GM18870 (cell line): Measurements from ENCODE around the gene CUTC.
A peak's percentile ranks its signal among the peaks of the same experiment; 100 is the strongest.
"Not testable (repeated sequence)": the region's sequence is repeated elsewhere in the genome, so short reads cannot be mapped to it uniquely, and the experiment has no call there.

Experiments used
- ATAC-seq: cut with Tn5 transposase; IDR thresholded peaks from one replicate; pipeline ENCODE4 v1.9.1; 2021; ENCODE audit warnings: moderate library complexity; ENCODE audit not compliant: unreplicated experiment

The CUTC gene

DNA sequence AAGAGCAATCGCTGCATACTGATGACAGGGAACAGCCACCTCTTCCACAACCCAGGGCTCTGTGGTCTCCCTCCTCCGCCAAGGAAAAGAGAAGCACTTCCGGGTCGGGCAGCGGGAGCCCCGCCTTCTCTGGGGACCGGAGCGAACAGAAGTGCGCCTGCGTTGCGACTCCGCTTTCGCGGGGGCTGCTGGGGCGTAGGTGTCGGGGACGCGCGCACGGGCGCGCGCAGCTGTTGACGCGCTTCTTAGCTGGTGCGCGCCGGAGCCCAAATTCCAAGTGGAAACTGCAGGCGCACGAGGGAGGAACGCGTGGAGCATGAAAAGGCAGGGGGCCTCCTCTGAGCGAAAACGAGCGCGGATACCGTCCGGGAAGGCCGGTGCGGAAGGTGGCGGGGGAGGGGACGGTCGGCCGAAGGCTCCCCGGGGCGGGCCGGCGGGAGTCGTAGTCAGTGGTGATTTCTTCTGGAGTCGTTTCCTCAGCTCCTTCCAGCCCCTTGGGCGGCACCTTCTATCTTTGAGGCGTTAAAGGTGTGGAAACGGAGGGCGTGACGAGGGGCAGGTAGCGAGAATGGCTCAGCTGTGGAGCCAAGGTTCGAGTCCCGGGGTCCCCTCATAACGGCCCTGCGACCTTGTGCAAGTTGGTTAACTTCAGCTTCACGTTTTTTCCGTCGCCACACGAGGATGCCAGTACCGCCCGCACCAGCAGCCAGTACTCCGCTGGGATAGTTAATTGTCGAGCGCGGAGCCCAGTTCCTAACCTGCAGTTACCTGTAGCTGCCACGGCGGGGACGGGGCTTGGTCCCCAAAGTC, at the start of gene CUTC, which contains the start of gene COX15:
Gene CUTC, plus strand, starts transcription at position 202 of the 810 bp plus-strand sequence. Its CDS starts 115 bp downstream, at position 317.
Gene COX15, minus strand, starts transcription at position 95 of the 810 bp plus-strand sequence. Its CDS starts 78 bp downstream, at position 17.
- peak; percentile 64 for ATAC-seq

DNA sequence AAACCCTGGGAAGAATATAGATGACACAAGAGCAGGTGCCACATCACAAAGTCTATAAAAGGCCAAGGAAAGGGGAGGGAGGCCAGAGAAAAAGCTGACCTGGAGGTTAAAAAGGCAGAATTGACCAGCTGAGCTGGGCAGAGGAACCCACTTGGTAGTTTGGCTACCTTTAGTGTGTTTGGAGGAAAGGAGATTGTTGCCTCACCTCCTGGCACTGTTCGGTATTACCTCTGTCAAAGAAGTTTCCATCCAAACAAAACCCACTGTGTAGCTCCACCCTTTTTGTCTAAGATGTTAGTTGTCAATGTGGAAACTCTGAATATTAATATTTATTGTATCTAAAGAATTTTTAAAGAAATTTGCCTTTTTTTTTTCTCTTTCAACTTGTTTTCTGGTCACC, 49.3 kb upstream of the CUTC start:
- no peak for ATAC-seq

DNA sequence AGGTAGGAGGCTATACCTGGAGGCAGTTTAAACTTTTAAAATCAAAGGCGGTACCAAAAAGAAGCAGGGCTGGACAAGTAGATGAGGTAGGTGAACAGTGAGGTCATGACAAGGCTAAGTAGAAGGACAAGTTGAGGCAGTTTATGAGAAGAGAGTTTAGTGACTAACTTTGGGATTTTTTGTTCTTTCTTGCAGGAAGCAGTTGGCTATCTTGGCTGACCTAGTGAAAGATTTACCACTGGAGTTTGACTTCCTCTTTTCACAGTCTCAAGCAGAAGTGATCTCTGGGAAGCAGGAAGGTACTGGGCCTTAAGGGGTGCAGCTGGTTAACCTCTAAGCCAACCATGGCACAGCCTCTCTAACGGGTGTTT, 46.5 kb upstream of the CUTC start:
- peak; percentile 92 for ATAC-seq

DNA sequence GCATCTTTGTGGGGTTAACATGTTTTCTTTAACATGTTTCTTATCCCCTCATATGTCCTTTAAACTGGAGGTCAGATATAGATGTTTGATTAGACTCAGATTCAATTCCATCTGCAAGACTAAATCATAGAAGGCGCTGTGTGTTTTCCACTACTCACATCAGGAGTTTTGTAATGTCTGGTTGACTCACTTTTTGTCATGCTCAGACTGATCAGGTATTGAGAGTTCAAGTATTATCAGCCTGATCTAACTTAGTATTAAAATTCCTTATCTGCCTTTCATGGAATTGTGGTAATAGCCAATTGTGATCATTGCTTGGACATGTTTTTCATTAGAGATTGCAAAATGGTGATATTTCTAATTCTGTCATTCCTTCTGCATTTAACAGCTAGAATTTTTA, 42.6 kb upstream of the CUTC start:
- ATAC-seq = no peak

DNA sequence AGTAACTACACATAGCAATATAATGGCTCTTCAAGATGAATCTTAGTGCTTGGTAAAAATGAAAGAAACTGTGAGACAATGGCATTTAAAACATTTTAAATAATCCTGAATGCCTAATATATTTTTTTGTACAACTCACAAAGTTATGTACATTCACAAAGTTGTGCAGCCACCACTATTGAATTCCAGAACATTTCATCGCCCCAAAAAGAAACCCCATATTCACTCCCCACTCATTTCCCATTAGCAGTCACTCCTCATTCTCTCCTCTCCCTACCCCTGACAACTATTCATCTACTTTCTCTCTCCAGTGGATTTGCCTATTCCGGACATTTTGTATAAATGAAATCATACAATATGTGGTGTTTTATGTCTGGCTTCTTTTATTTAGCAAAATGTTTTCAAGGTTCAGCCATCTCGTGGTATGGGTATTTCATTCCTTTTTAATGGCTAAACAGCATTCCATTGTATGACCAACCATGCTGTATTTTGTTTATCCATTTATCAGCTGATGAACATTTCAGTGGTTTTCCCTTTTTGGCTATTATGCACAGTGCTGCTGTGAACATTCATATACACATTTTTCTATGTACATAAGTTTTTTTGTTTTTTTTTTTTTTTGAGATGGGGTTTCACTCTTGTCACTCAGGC, 38.0 kb upstream of the CUTC start:
- no peak for ATAC-seq

DNA sequence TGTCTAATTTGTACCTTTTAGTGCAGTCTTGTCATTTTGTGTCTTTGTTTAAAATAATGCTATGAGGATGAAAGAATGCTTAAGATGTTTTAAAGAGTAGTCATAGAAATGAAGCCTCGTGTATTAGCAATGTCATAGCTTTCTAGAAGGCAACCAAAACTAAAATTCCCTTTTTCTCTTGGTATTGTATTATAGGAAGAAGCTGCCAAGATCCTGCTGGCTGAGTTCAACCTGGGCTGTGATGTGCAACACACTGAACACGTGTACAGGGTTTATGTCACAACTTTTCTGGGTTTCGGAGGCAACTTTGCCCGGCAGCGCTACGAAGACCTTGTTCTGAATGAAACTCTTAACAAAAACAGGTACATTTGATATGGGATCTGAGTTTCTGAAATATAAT, 36.3 kb upstream of the CUTC start:
- no peak for ATAC-seq

GRCh38 chr10:99698504-99699080, 33.4 kb upstream of the CUTC start:
- no peak for ATAC-seq

- no peak for ATAC-seq
These were observed 31.4 kb upstream of the CUTC start for GRCh38 chr10:99700649-99701048.

DNA sequence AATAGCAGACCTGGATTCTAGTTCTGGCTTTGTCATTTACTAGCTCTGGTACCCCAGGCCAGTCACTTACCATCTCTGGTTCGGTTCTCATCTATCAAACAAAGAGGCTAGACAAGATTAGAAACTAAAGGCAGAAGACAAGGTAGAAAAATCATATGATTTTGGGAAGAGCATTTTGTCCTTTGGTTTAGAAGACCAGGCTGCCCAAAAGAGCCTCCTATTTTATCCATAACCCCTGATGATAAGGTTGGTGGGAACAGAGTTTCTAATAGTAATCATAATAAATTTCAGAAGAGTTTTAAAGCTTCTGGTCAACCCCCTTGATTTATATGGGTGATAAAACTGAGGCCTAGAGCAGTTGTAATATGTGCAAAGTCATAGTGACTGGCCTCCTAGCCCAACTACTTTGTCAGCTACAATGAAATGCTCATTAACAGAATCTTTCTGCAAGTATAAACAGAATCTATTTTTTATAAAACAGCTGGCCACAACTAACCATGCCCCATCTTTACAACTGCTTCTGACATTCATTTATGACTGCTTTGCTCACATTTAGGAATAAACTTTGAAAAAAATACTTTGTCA, 23.5 kb upstream of the CUTC start:
- ATAC-seq = no peak

DNA sequence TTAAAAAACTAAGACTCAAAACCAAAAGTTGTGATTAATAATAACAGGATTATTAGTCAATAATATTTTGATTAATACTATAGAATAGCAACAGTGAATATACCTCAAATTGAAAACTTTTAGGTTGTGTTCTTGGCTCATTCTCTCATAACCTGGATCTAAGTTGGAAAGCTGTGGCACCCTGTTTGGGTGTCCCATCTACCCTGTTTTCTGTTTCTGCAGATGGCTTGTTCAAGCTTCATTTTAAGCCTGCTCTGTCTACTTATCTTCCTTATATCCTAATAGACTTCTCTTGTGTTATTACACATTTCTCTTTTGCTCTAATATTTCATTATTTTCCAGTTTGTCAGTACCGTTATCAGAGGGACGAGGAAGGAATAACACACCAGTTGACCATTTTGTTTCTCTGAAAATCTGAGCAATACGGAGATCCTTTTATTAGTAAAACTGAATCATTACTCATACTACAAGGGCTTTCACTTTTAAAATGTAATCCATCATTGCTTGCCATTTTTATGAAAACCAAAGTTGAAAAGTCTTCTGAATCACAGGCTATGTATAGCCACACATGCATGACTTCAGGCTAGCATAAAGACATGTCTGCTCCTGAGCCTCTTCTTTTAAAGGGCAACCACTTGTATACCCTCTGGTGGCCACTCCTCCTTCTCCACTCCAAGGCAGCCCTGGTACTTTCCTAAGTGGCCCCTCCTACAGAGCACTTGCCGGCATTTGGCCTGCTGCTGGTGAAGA, 22.4 kb upstream of the CUTC start:
- peak; percentile 80 for ATAC-seq

- no peak for ATAC-seq
These were observed 20.8 kb upstream of the CUTC start for GRCh38 chr10:99711129-99711719.

DNA sequence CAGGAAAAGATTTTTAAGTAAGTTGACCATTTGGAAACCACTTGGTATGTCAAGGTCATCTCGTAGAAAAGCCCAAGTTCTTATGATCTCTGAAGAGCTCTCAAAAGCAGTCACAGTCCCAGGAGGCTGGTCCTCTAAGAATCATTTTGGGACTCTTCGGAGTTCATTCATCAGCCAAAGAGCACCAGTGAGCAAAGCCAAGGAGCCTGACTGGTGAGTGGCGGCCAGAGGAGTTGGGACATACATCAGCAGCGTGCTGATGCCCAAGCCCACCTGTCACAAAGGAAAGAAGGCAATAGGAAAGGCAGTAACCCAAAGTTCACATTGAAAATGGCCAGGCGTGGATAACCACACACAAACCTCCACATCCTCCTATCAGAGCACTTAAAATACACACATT, 17.6 kb upstream of the CUTC start:
- ATAC-seq = no peak

DNA sequence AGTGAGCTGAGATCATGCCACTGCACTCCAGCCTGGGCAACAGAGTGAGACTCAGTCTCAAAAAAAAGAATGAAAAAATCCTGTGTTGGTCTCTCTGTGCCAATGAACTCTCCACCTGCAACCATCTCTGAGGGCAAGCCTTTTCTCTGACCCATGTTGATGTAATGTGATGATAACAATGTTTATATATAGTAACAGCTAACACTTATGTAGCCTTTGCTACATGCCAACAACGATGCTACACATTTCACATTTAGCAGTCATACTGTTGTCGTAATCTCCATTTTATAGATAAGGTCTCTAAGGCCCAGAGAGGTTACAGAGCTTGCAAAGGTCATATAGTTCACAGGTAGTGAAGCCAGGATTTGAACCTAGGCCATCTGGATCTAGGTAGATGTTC, 11.6 kb upstream of the CUTC start:
- ATAC-seq = no peak

DNA sequence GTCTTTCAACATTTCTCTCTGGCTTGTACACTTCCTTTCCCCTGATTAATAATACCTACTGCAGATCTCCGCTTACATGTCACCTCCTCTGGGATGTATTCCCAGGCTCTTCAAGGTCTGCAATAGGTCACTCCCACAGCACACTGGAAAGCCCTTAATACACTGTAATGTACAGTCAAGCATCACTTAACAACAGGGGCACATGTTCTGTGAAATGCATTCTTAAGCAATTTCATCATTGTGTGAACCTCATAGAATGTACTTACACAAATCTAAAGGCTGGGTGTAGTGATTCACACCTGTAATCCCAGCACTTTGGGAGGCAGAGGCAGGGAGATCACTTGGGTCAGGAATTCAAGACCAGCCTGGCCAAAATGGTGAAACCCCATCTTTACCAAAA, 2.0 kb upstream of the CUTC start:
- no peak for ATAC-seq

DNA sequence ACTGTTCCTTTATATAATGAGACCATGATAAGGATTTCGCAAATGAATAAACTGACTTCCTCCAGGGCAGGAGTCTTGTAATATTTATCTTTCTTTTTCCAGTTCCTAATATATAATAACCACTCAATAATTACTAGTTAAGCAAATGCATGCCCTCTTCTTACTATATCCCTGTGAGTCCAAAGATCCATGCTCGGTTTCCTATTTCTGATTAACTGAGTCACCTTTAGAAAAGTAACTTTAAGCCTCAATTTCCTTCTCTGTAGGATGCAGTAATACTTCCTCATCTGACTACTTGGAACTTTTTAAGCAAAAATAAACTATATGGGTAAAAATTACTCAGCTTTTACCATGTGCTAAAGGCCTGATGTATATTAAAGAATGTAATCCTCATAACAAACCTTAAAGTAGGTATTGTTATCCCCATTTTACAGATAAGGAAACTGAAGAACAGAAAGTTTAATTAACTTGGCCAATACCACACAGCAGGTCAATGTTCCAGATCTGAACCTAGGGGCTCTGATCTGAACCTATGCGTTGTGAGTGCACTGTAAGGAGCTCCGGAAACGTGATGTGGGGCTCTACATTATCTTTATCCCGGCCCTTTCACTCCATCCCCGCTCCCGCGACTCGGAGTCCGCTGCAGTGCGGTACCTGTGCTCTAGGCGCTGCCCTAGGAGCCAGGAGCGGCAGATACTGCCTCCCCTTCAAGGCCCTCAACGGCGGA, 565 bp upstream of the CUTC start:
- ATAC-seq = peak; percentile 40

GRCh38 chr10:99733366-99733765, 1.3 kb downstream of the CUTC start:
- ATAC-seq = no peak

- ATAC-seq = not testable (repeated sequence)
These were observed 2.1 kb downstream of the CUTC start for GRCh38 chr10:99734111-99734510.

- no peak for ATAC-seq
These were observed 8.2 kb downstream of the CUTC start for GRCh38 chr10:99740260-99740659.

GRCh38 chr10:99740933-99741559, 9.0 kb downstream of the CUTC start:
- ATAC-seq = no peak
